Erythroblast (primary cell): ENCODE results near the gene VSIG10L2.

Source experiments
- GATA1 ChIP-seq: IDR thresholded peaks from 2 replicates; pipeline ENCODE4 v1.6.1; 2011; ENCODE audit warnings: low read depth, mild to moderate bottlenecking, control low read depth, low read length, moderate library complexity
- POLR2A ChIP-seq: IDR thresholded peaks from 2 replicates; pipeline ENCODE4 v1.6.1; 2011; ENCODE audit warnings: mild to moderate bottlenecking, low read length

- no peak for TF ChIP-seq POLR2A
- TF ChIP-seq GATA1: no peak
Observed at GRCh38 chr11:125933030-125933813, 12.6 kb upstream of the VSIG10L2 start.
